Measurements from ENCODE around the gene OR8G5.

The OR8G5 gene, protein sequence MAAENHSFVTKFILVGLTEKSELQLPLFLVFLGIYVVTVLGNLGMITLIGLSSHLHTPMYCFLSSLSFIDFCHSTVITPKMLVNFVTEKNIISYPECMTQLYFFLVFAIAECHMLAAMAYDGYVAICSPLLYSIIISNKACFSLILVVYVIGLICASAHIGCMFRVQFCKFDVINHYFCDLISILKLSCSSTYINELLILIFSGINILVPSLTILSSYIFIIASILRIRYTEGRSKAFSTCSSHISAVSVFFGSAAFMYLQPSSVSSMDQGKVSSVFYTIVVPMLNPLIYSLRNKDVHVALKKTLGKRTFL

DNA sequence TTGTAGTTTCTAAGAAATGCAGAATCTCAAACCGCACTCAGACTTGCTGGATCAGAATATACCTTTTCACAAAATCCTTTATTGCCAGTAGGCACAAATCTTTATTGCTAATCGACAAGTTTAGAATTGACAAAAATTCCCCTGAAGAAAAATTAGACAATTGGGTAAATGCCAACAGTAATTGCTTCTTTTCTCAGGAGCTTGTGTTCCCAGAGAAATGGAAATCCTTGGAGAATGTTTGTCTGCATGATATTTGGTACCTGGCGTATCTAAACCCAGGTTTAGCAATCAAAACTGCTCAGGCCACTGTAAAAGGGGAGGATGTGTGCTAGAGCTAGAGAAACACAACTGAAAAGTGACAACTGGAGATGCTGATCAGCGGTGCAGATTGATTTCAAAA is at the start of gene OR8G5:
Gene OR8G5, plus strand, starts transcription at position 301 of the 400 bp plus-strand sequence. CDS start 8,556 bp downstream, outside the sequence.
- TF ChIP-seq ZNF560 (tag by site-specific recombination; IDR thresholded peaks at IDR 0.05; ENCODE audit: borderline replicate concordance) = no peak
- TF ChIP-seq ZNF19 (tag by site-specific recombination; IDR thresholded peaks at IDR 0.05; ENCODE audit: low read depth) = no peak
- no peak for TF ChIP-seq GFI1B (tag by site-specific recombination; IDR thresholded peaks at IDR 0.05)
- no peak for TF ChIP-seq ZNF571 (tag by site-specific recombination; IDR thresholded peaks at IDR 0.05)
- TF ChIP-seq ZNF629 (tag by site-specific recombination; IDR thresholded peaks at IDR 0.05) = no peak
- TF ChIP-seq, protein P1, sequence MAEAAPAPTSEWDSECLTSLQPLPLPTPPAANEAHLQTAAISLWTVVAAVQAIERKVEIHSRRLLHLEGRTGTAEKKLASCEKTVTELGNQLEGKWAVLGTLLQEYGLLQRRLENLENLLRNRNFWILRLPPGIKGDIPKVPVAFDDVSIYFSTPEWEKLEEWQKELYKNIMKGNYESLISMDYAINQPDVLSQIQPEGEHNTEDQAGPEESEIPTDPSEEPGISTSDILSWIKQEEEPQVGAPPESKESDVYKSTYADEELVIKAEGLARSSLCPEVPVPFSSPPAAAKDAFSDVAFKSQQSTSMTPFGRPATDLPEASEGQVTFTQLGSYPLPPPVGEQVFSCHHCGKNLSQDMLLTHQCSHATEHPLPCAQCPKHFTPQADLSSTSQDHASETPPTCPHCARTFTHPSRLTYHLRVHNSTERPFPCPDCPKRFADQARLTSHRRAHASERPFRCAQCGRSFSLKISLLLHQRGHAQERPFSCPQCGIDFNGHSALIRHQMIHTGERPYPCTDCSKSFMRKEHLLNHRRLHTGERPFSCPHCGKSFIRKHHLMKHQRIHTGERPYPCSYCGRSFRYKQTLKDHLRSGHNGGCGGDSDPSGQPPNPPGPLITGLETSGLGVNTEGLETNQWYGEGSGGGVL (tag by site-specific recombination; IDR thresholded peaks at IDR 0.05) = no peak
- TF ChIP-seq REPIN1 (tag by site-specific recombination; IDR thresholded peaks at IDR 0.05; ENCODE audit: low read depth) = no peak
- no peak for TF ChIP-seq ZNF350 (tag by site-specific recombination; IDR thresholded peaks at IDR 0.05)
- no peak for TF ChIP-seq SP7 (tag by site-specific recombination; IDR thresholded peaks at IDR 0.05)
- TF ChIP-seq, protein P2, sequence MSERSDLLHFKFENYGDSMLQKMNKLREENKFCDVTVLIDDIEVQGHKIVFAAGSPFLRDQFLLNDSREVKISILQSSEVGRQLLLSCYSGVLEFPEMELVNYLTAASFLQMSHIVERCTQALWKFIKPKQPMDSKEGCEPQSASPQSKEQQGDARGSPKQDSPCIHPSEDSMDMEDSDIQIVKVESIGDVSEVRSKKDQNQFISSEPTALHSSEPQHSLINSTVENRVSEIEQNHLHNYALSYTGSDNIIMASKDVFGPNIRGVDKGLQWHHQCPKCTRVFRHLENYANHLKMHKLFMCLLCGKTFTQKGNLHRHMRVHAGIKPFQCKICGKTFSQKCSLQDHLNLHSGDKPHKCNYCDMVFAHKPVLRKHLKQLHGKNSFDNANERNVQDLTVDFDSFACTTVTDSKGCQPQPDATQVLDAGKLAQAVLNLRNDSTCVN (tag by site-specific recombination; optimal IDR thresholded peaks at IDR 0.05) = no peak
- TF ChIP-seq ZNF132 (tag by site-specific recombination; IDR thresholded peaks at IDR 0.05; ENCODE audit: borderline replicate concordance) = no peak
- TF ChIP-seq HOXC10 (CRISPR knock-in tag; IDR thresholded peaks at IDR 0.05) = no peak
- ChIA-PET CTCF (no interaction called here), POLR2A (no interaction called here)
- no peaks in the 10 kb centered on the region for H3K36me3 ChIP-seq (ENCODE audit: control insufficient read depth in 2 of 2, insufficient read depth in 1 of 2, low read length in 2 of 2)
- H3K4me1 ChIP-seq (ENCODE audit: control insufficient read depth, insufficient read depth, low read length) = no peaks in the 10 kb centered on the region
- no peak within 1 kb of the TSS for H3K27ac ChIP-seq (ENCODE audit: extremely low read depth, low read depth, low read length)
- no peak within 1 kb of the TSS for H3K4me3 ChIP-seq (ENCODE audit: low read depth, low read length)
- no peaks in the 10 kb centered on the region for H3K9me3 ChIP-seq (ENCODE audit: control insufficient read depth, insufficient read depth, low read depth, low read length)

DNA sequence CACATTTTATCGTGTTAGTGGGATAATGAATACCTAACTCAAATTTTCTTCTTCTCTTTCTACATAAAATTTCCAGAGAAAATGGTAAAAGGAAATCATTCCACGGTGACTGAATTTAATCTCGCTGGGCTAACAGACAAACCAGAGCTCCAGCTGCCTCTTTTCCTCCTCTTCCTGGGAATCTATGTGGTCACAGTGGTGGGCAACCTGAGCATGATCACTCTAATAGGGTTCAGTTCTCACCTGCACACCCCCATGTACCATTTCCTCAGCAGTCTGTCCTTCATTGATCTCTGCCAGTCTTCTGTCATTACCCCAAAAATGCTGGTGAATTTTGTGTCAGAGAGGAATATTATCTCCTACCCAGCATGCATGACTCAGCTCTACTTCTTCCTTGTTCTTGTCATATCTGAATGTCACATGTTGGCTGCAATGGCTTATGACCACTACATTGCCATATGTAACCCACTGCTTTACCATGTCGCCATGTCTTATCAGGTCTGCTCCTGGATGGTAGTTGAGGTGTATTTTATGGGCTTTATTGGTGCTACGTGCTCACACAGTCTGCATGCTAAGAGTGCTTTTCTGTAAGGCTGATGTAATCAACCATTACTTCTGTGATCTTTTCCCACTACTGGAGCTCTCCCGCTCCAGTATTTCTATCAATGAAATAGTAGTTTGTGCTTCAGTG is 48.9 kb upstream of the OR8G5 start:
- TF ChIP-seq GLIS1 (tag by site-specific recombination; IDR thresholded peaks at IDR 0.05) = no peak
- no peak for TF ChIP-seq ZNF174 (tag by site-specific recombination; IDR thresholded peaks at IDR 0.05)
- TF ChIP-seq, protein P3, sequence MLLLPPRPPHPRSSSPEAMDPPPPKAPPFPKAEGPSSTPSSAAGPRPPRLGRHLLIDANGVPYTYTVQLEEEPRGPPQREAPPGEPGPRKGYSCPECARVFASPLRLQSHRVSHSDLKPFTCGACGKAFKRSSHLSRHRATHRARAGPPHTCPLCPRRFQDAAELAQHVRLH (tag by site-specific recombination; IDR thresholded peaks at IDR 0.05) = no peak
- no peak for TF ChIP-seq ZNF274 (IDR thresholded peaks at IDR 0.05; ENCODE audit: low read length)
- no peak for TF ChIP-seq ZNF274 (tag by site-specific recombination; IDR thresholded peaks at IDR 0.05; ENCODE audit: borderline replicate concordance)
- TF ChIP-seq, protein P4, sequence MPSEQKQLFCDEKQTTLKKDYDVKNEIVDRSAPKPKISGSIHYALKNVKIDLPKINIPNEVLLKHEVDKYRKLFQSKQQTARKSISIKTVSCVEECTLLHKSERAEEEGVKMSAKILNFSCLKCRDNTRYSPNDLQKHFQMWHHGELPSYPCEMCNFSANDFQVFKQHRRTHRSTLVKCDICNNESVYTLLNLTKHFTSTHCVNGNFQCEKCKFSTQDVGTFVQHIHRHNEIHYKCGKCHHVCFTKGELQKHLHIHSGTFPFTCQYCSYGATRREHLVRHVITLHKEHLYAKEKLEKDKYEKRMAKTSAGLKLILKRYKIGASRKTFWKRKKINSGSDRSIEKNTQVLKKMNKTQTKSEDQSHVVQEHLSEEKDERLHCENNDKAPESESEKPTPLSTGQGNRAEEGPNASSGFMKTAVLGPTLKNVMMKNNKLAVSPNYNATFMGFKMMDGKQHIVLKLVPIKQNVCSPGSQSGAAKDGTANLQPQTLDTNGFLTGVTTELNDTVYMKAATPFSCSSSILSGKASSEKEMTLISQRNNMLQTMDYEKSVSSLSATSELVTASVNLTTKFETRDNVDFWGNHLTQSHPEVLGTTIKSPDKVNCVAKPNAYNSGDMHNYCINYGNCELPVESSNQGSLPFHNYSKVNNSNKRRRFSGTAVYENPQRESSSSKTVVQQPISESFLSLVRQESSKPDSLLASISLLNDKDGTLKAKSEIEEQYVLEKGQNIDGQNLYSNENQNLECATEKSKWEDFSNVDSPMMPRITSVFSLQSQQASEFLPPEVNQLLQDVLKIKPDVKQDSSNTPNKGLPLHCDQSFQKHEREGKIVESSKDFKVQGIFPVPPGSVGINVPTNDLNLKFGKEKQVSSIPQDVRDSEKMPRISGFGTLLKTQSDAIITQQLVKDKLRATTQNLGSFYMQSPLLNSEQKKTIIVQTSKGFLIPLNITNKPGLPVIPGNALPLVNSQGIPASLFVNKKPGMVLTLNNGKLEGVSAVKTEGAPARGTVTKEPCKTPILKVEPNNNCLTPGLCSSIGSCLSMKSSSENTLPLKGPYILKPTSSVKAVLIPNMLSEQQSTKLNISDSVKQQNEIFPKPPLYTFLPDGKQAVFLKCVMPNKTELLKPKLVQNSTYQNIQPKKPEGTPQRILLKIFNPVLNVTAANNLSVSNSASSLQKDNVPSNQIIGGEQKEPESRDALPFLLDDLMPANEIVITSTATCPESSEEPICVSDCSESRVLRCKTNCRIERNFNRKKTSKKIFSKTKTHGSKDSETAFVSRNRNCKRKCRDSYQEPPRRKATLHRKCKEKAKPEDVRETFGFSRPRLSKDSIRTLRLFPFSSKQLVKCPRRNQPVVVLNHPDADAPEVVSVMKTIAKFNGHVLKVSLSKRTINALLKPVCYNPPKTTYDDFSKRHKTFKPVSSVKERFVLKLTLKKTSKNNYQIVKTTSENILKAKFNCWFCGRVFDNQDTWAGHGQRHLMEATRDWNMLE (tag by site-specific recombination; conservative IDR thresholded peaks at IDR 0.05; ENCODE audit: low read depth) = no peak
- no peak for TF ChIP-seq ZNF138 (tag by site-specific recombination; IDR thresholded peaks at IDR 0.05; ENCODE audit: borderline replicate concordance)
- no peak for TF ChIP-seq ZFP37 (tag by site-specific recombination; IDR thresholded peaks at IDR 0.05)
- TF ChIP-seq, protein P5, sequence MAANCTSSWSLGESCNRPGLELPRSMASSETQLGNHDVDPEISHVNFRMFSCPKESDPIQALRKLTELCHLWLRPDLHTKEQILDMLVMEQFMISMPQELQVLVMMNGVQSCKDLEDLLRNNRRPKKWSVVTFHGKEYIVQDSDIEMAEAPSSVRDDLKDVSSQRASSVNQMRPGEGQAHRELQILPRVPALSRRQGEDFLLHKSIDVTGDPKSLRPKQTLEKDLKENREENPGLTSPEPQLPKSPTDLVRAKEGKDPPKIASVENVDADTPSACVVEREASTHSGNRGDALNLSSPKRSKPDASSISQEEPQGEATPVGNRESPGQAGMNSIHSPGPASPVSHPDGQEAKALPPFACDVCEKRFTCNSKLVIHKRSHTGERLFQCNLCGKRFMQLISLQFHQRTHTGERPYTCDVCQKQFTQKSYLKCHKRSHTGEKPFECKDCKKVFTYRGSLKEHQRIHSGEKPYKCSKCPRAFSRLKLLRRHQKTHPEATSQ (tag by site-specific recombination; IDR thresholded peaks at IDR 0.05) = no peak
- TF ChIP-seq KLF9 (tag by site-specific recombination; IDR thresholded peaks at IDR 0.05; ENCODE audit: low read depth) = no peak
- TF ChIP-seq, protein P6, sequence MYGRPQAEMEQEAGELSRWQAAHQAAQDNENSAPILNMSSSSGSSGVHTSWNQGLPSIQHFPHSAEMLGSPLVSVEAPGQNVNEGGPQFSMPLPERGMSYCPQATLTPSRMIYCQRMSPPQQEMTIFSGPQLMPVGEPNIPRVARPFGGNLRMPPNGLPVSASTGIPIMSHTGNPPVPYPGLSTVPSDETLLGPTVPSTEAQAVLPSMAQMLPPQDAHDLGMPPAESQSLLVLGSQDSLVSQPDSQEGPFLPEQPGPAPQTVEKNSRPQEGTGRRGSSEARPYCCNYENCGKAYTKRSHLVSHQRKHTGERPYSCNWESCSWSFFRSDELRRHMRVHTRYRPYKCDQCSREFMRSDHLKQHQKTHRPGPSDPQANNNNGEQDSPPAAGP (tag by site-specific recombination; IDR thresholded peaks at IDR 0.05) = no peak
- no peak overlapping the region for H3K27ac ChIP-seq (ENCODE audit: extremely low read depth, low read depth, low read length)
- no peaks in the 10 kb centered on the region for H3K4me1 ChIP-seq (ENCODE audit: control insufficient read depth, insufficient read depth, low read length)
- no peak overlapping the region for H3K4me3 ChIP-seq (ENCODE audit: low read depth, low read length)
- H3K9me3 ChIP-seq (ENCODE audit: control insufficient read depth, insufficient read depth, low read depth, low read length) = no peaks in the 10 kb centered on the region
- H3K36me3 ChIP-seq (ENCODE audit: control insufficient read depth in 2 of 2, insufficient read depth in 1 of 2, low read length in 2 of 2) = no peaks in the 10 kb centered on the region
- ChIA-PET CTCF (interaction anchor here (0.6 to 2.0 kb wide), 2 partner anchors 13 to 156 kb away, joined by 3 to 5 read pairs; no protein-coding TSS in a partner anchor), POLR2A (no interaction called here)

Measured in HEK293 (cell line).